Endothelial cell of umbilical vein (primary cell): ENCODE measurements around the gene OR1J1. TPM values are rescaled to one million over a fixed set of nuclear protein-coding genes. Genes with fewer than 3 reads are reported as not detected.
A peak's percentile ranks its signal among the peaks of the same experiment; 100 is the strongest.

Source experiments
- BruUV-seq: library from RNA; stranded (reverse); fragments of 400-500 nt; replicated peaks from 2 replicates; lab custom pipeline; 2021; lab: Mats Ljungman, UMichigan
- CTCF ChIA-PET: fragments of 300-600, 350-600 bp; sonication (Branson Sonifier 250); formaldehyde crosslinking; loops from one replicate; lab custom pipeline; 2021; ENCODE audit warnings: antibody characterized with exemption, inconsistent platforms; lab: Charles Lee
- POLR2A ChIA-PET: fragments of 300-600, 350-600 bp; sonication (Branson Sonifier 250); formaldehyde crosslinking; loops from one replicate; lab custom pipeline; 2021; ENCODE audit warnings: antibody characterized with exemption, inconsistent platforms; lab: Charles Lee
- DNase-seq: peaks from one replicate; pipeline ENCODE4 v3.0.0-alpha.2; 2011; ENCODE audit warnings: low read depth, low spot score
- FAIRE-seq: peaks from 2 replicates; lab custom pipeline; 2011; peaks lifted over from hg19 to GRCh38; lab: Jason Lieb, UNC
- H2AFZ ChIP-seq: 2 replicates; pipeline ENCODE4 v1.6.0; 2012; ENCODE audit warnings: low read depth, low read length, control low read depth, inconsistent platforms
- H3K27ac ChIP-seq: 2 replicates; pipeline ENCODE4 v1.5.1; 2011; ENCODE audit warnings: low read depth, mild to moderate bottlenecking, control low read depth, low read length, moderate library complexity; ENCODE audit not compliant: insufficient read depth
- H3K27me3 ChIP-seq, 2 experiments: 2 replicates each; pipeline versions ENCODE4 v1.6.0 to v1.6.1; 2011; ENCODE audit warnings: low read length in 2 of 2, mixed read lengths in 1 of 2; ENCODE audit not compliant: control insufficient read depth in 2 of 2, insufficient read depth in 2 of 2
- H3K36me3 ChIP-seq, 2 experiments: 2 replicates in 1 of 2; 3 replicates in 1 of 2; pipeline ENCODE4 v1.5.1; 2011; ENCODE audit warnings: low read length in 2 of 2, mild to moderate bottlenecking in 1 of 2, moderate library complexity in 1 of 2; ENCODE audit not compliant: control insufficient read depth in 2 of 2, insufficient read depth in 2 of 2; ENCODE audit errors: extremely low read depth in 1 of 2
- H3K4me1 ChIP-seq: 3 replicates; pipeline ENCODE4 v1.5.1; 2011; ENCODE audit warnings: mild to moderate bottlenecking, low read length; ENCODE audit not compliant: control insufficient read depth, insufficient read depth; ENCODE audit errors: extremely low read depth
- H3K4me2 ChIP-seq: 2 replicates; pipeline ENCODE4 v1.6.1; 2011; ENCODE audit warnings: low read length, control low read depth, mixed read lengths; ENCODE audit not compliant: insufficient read depth
- H3K4me3 ChIP-seq, 3 experiments: fragments of 200-600 bp in 1 of 3; sonication (generic), shearing (Covaris generic) in 1 of 3; replicated peaks in 1 of 3; 2 replicates each; pipeline ENCODE4 v1.5.1; 2011 to 2016; ENCODE audit warnings: control low read depth in 3 of 3, low read length in 3 of 3, mild to moderate bottlenecking in 2 of 3, inconsistent platforms in 1 of 3, low read depth in 1 of 3, moderate library complexity in 1 of 3; ENCODE audit not compliant: insufficient read depth in 1 of 3
- H3K79me2 ChIP-seq: 2 replicates; pipeline ENCODE4 v1.6.0; 2012; ENCODE audit warnings: low read length, inconsistent platforms; ENCODE audit not compliant: control insufficient read depth, insufficient read depth
- H3K9ac ChIP-seq: replicated peaks from 2 replicates; pipeline ENCODE3; 2011; ENCODE audit warnings: low read length, control low read depth; ENCODE audit not compliant: insufficient read depth; ENCODE audit errors: extremely low read depth
- H3K9me1 ChIP-seq: replicated peaks from 3 replicates; pipeline ENCODE4 v1.6.0; 2011; ENCODE audit warnings: mild to moderate bottlenecking, low read length; ENCODE audit not compliant: control insufficient read depth, insufficient read depth; ENCODE audit errors: extremely low read depth
- H3K9me3 ChIP-seq: replicated peaks from 2 replicates; pipeline ENCODE4 v1.5.1; 2012; ENCODE audit warnings: low read length, inconsistent platforms; ENCODE audit not compliant: control insufficient read depth, insufficient read depth
- H4K20me1 ChIP-seq: replicated peaks from 2 replicates; pipeline ENCODE3; 2011; ENCODE audit warnings: mild to moderate bottlenecking, low read length; ENCODE audit not compliant: control insufficient read depth, insufficient read depth; ENCODE audit errors: extremely low read depth
- CTCF ChIP-seq, 2 donors: IDR thresholded peaks; 1 replicate in 1 of 2; 2 replicates in 1 of 2; pipeline ENCODE4 v1.5.1; 2011; ENCODE audit warnings: low read length in 2 of 2, mild to moderate bottlenecking in 2 of 2, moderate library complexity in 2 of 2, control low read depth in 1 of 2, inconsistent platforms in 1 of 2, low read depth in 1 of 2; ENCODE audit not compliant: insufficient read depth in 1 of 2; ENCODE audit errors: extremely low read depth in 1 of 2
- EZH2 ChIP-seq: IDR thresholded peaks from 2 replicates; pipeline ENCODE4 v1.6.1; 2012; ENCODE audit warnings: borderline replicate concordance, low read depth, mild to moderate bottlenecking, moderate library complexity, low read length, inconsistent platforms; ENCODE audit not compliant: severe bottlenecking
- FOS ChIP-seq: IDR thresholded peaks from 2 replicates; pipeline ENCODE4 v1.6.1; 2011; ENCODE audit warnings: mild to moderate bottlenecking, low read length, moderate library complexity, borderline replicate concordance; ENCODE audit not compliant: insufficient read depth
- GATA2 ChIP-seq: IDR thresholded peaks from 2 replicates; pipeline ENCODE4 v1.7.0; 2011; ENCODE audit warnings: low read depth, mild to moderate bottlenecking, moderate library complexity, mixed read lengths, low read length; ENCODE audit not compliant: insufficient read length, insufficient read depth
- JUN ChIP-seq: IDR thresholded peaks from 2 replicates; pipeline ENCODE4 v1.6.1; 2011; ENCODE audit warnings: borderline replicate concordance, low read depth; ENCODE audit not compliant: insufficient read length, insufficient read depth
- MAX ChIP-seq: IDR thresholded peaks from 2 replicates; pipeline ENCODE4 v1.6.1; 2011; ENCODE audit not compliant: insufficient read depth, insufficient read length
- MYC ChIP-seq: IDR thresholded peaks from one replicate; pipeline ENCODE4 v1.6.1; 2011; ENCODE audit warnings: mild to moderate bottlenecking, low read depth, low read length
- POLR2A ChIP-seq: IDR thresholded peaks from 2 replicates; pipeline ENCODE4 v1.6.1; 2012; ENCODE audit warnings: low read depth, mild to moderate bottlenecking, control low read depth, low read length
- POLR2AphosphoS5 ChIP-seq: IDR thresholded peaks from 2 replicates; pipeline ENCODE4 v1.6.1; 2012; ENCODE audit warnings: low read depth, mild to moderate bottlenecking, control low read depth, low read length, moderate library complexity; ENCODE audit not compliant: insufficient read depth
- dilution Hi-C: fragments of 300-500 bp; cut with MboI; formaldehyde crosslinking; loops from one replicate; pipeline ENCODE4 v1.15.0; 2019; ENCODE audit warnings: low sequenced_read_pairs; ENCODE audit not compliant: extremely low pct_ligation_motif_present
- intact Hi-C: fragments of 100-400 bp; cut with micrococcal nuclease; formaldehyde crosslinking; loops from one replicate; pipeline ENCODE4 v1.10.0; 2022
- polyA plus RNA-seq, 4 experiments: library from polyadenylated mRNA; depleted of rRNA in 3 of 4; stranded (reverse) in 3 of 4; unstranded in 1 of 4; fragments of >200 nt; gene quantifications; 2 replicates each; pipeline versions ENCODE4 v1.2.1 to v1.2.3, GENCODE V29; 2011 to 2012; ENCODE audit warnings: missing spikeins in 1 of 4
- total RNA-seq: library from RNA; stranded (reverse); gene quantifications from 2 replicates; pipeline ENCODE4 v1.2.3, GENCODE V29; 2021

Gene OR1J1
- total and polyA plus RNA-seq, 2 donors (not counting 3 experiments of a cell fraction or from before 2014, with no cell fraction given), result not detected

- Histone ChIP-seq H3K36me3 (no peaks in the 10 kb centered on the region), H3K79me2 (no peaks in the 10 kb centered on the region), H3K9ac (no peak overlapping the region), H3K9me3 (no peaks in the 10 kb centered on the region), H4K20me1 (no peaks in the 10 kb centered on the region), H3K9me1 (no peaks in the 10 kb centered on the region), H3K4me2 (peak overlapping the region; percentile 16), H3K27ac (peak overlapping the region; percentile 57), H3K4me1 (peaks cover 14% of the 10 kb centered on the region), H3K4me3 (no peak overlapping the region), H2AFZ (peak overlapping the region; percentile 34), H3K27me3 (no peaks in the 10 kb centered on the region)
- TF ChIP-seq GATA2 (peak; percentile 37), EZH2 (no peak), CTCF (IDR thresholded peaks at IDR 0.05; ENCODE audit: extremely low read depth in 1 of 2, insufficient read depth in 1 of 2, low read depth in 1 of 2, low read length in 2 of 2) (no peak), FOS (peak; percentile 79), POLR2AphosphoS5 (peak; percentile 12), JUN (no peak), MYC (no peak), POLR2A (no peak), MAX (no peak)
- dilution Hi-C loops, result no loop called here
- no TSS peak for BruUV-seq
- intact Hi-C loops, result loop anchor here (1.0 kb wide), 1 partner anchor 43 kb away; no protein-coding TSS in a partner anchor
- peak; percentile 84 for DNase-seq
- CTCF ChIA-PET, result interaction anchor here (1.0 to 3.2 kb wide), 5 partner anchors 9 to 346 kb away, joined by 3 to 24 read pairs (median 9); no protein-coding TSS in a partner anchor
- FAIRE-seq, result peak; percentile 89
- POLR2A ChIA-PET, result no interaction called here
These were observed 32.5 kb downstream of the OR1J1 start for GRCh38 chr9:122445155-122445749.
